Activated CD8-positive, alpha-beta memory T cell treated with anti-CD3 and anti-CD28 coated beads, Interleukin-2, amount 50 U/mL, for 4 hours (primary cell): ENCODE measurements around the gene HGF.

ENCODE experiments used
- DNase-seq: peaks from one replicate; pipeline ENCODE4 v3.0.0-alpha.2; 2020

HGF gene

GRCh38 chr7:81715984-81716588, 53.8 kb downstream of the HGF start:
- DNase-seq, result no peak

- no peak for DNase-seq
Measured at GRCh38 chr7:81714306-81714705, 55.5 kb downstream of the HGF start.

- no peak for DNase-seq
Measured at GRCh38 chr7:81710751-81711150, 59.1 kb downstream of the HGF start.

- no peak for DNase-seq
Measured at GRCh38 chr7:81709836-81710235, 60.0 kb downstream of the HGF start.

- no peak for DNase-seq
Measured at GRCh38 chr7:81707966-81708365, 61.9 kb downstream of the HGF start.

GRCh38 chr7:81707196-81707595, 62.7 kb downstream of the HGF start:
- no peak for DNase-seq

- DNase-seq, result no peak
Measured at GRCh38 chr7:81705206-81705605, 64.6 kb downstream of the HGF start.

GRCh38 chr7:81704595-81704994, 65.3 kb downstream of the HGF start:
- DNase-seq, result no peak

- DNase-seq, result no peak
Measured at GRCh38 chr7:81698965-81699364, 70.9 kb downstream of the HGF start.

- no peak for DNase-seq
Measured at GRCh38 chr7:81694711-81695110, 75.1 kb downstream of the HGF start.

GRCh38 chr7:81693894-81694293, 76.0 kb downstream of the HGF start:
- no peak for DNase-seq

GRCh38 chr7:81693080-81693479, 76.8 kb downstream of the HGF start:
- DNase-seq, result no peak

GRCh38 chr7:81692146-81692905, 77.5 kb downstream of the HGF start:
- no peak for DNase-seq

GRCh38 chr7:81691199-81691821, 78.5 kb downstream of the HGF start:
- DNase-seq, result no peak

- DNase-seq, result no peak
Measured at GRCh38 chr7:81690688-81691087, 79.2 kb downstream of the HGF start.

- no peak for DNase-seq
Measured at GRCh38 chr7:81690251-81690650, 79.6 kb downstream of the HGF start.

GRCh38 chr7:81688622-81689411, 81.0 kb downstream of the HGF start:
- DNase-seq, result no peak

- DNase-seq, result no peak
Measured at GRCh38 chr7:81687062-81687461, 82.8 kb downstream of the HGF start.

- no peak for DNase-seq
Measured at GRCh38 chr7:81685270-81685868, 84.5 kb downstream of the HGF start.

GRCh38 chr7:81684514-81685269, 85.2 kb downstream of the HGF start:
- DNase-seq, result no peak

- no peak for DNase-seq
Measured at GRCh38 chr7:81684033-81684432, 85.8 kb downstream of the HGF start.

- DNase-seq, result no peak
Measured at GRCh38 chr7:81682873-81683272, 87.0 kb downstream of the HGF start.
